Loucy (cell line): ENCODE measurements around the gene IL18R1.
A peak's percentile ranks its signal among the peaks of the same experiment; 100 is the strongest.

ENCODE experiments used
- H2AFZ ChIP-seq: fragments of 200-600 bp; sonication (generic); 2 replicates; pipeline ENCODE4 v1.6.0; 2016; ENCODE audit warnings: antibody characterized with exemption, mild to moderate bottlenecking, low read length, moderate library complexity
- H3F3A ChIP-seq: fragments of 200-600 bp; 2 replicates; pipeline ENCODE4 v1.6.0; 2016; ENCODE audit warnings: antibody characterized with exemption, low read depth, mild to moderate bottlenecking
- H3K27me3 ChIP-seq: fragments of 200-600 bp; sonication (generic); 2 replicates; pipeline ENCODE4 v1.6.1; 2014; ENCODE audit warnings: low read length, mild to moderate bottlenecking; ENCODE audit not compliant: insufficient read depth, poor library complexity, severe bottlenecking
- H3K36me3 ChIP-seq: fragments of 200-600 bp; sonication (generic); 2 replicates; pipeline ENCODE4 v1.6.1; 2016; ENCODE audit warnings: low read length; ENCODE audit not compliant: insufficient read depth
- H3K4me1 ChIP-seq: fragments of 200-600 bp; sonication (generic); 2 replicates; pipeline ENCODE4 v1.5.1; 2014; ENCODE audit warnings: low read length, mild to moderate bottlenecking; ENCODE audit not compliant: insufficient read depth, poor library complexity, severe bottlenecking
- H3K4me2 ChIP-seq: fragments of 200-600 bp; sonication (generic); 2 replicates; pipeline ENCODE4 v1.6.0; 2014; ENCODE audit warnings: antibody characterized with exemption, low read length, low read depth, mild to moderate bottlenecking; ENCODE audit not compliant: poor library complexity, severe bottlenecking
- H3K4me3 ChIP-seq: fragments of 200-600 bp; sonication (generic); 2 replicates; pipeline ENCODE4 v1.5.1; 2014; ENCODE audit warnings: low read length, mild to moderate bottlenecking, mixed read lengths; ENCODE audit not compliant: poor library complexity, severe bottlenecking
- H3K79me2 ChIP-seq: fragments of 200-600 bp; sonication (generic); 2 replicates; pipeline ENCODE4 v1.6.1; 2014; ENCODE audit warnings: low read length; ENCODE audit not compliant: insufficient read depth
- H3K9ac ChIP-seq: fragments of 200-600 bp; sonication (generic); 2 replicates; pipeline ENCODE4 v1.6.0; 2014; ENCODE audit warnings: mild to moderate bottlenecking, low read depth, low read length, moderate library complexity; ENCODE audit not compliant: poor library complexity, severe bottlenecking
- H3K9me2 ChIP-seq: fragments of 200-600 bp; sonication (generic); replicated peaks from 2 replicates; pipeline ENCODE4 v1.6.1; 2016; ENCODE audit warnings: low read depth, low read length, mixed read lengths
- H3K9me3 ChIP-seq: fragments of 200-600 bp; sonication (generic); 2 replicates; pipeline ENCODE4 v1.6.1; 2014; ENCODE audit warnings: mild to moderate bottlenecking, antibody characterized with exemption, low read length, low read depth; ENCODE audit not compliant: insufficient read depth
- H4K20me1 ChIP-seq: fragments of 200-600 bp; sonication (generic); 2 replicates; pipeline ENCODE4 v1.6.0; 2014; ENCODE audit warnings: antibody characterized with exemption, low read length, mild to moderate bottlenecking; ENCODE audit not compliant: insufficient read depth, poor library complexity, severe bottlenecking
- EZH2phosphoT487 ChIP-seq: fragments of 200-600 bp; IDR thresholded peaks from 2 replicates; pipeline ENCODE4 v1.6.1; 2018; ENCODE audit warnings: antibody characterized with exemption, mild to moderate bottlenecking, moderate library complexity, borderline replicate concordance
- TF ChIP-seq, protein P1 (sequence below): fragments of 200-600 bp; sonication (generic); conservative IDR thresholded peaks from 2 replicates; pipeline ENCODE4 v1.5.1; 2014; ENCODE audit warnings: mild to moderate bottlenecking, antibody characterized with exemption, low read length

The IL18R1 gene

DNA sequence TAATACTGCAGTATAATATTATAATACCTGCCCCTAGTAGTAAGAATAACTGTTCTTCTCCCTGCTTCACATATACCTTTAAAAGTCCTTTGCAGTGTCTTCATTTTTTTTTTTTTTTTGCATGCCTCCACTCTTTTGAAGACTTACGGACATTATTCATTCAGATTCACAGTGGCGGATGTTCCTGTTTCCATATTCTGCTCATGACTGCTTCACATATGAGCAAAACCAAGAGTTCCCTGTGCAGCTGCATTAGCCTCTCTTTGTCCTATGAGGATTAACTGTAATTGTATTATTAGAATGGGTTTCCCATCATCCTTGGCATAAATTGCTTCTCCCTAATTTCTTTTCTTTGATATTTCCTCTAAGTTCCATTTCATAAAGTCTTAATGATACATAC is 80.1 kb downstream of the IL18R1 start:
- H2AFZ ChIP-seq: no peak overlapping the region
- peaks cover 49% of the 10 kb centered on the region; the same call in 1 of the 2 replicates for H3K36me3 ChIP-seq
- H3K9me2 ChIP-seq: no peaks in the 10 kb centered on the region
- no peak overlapping the region for H3K4me3 ChIP-seq
- H3K27me3 ChIP-seq: no peaks in the 10 kb centered on the region
- peak overlapping the region; percentile 39 for H3K4me2 ChIP-seq
- no peaks in the 10 kb centered on the region for H3F3A ChIP-seq
- H3K9me3 ChIP-seq: no peaks in the 10 kb centered on the region
- TF ChIP-seq, protein P1, sequence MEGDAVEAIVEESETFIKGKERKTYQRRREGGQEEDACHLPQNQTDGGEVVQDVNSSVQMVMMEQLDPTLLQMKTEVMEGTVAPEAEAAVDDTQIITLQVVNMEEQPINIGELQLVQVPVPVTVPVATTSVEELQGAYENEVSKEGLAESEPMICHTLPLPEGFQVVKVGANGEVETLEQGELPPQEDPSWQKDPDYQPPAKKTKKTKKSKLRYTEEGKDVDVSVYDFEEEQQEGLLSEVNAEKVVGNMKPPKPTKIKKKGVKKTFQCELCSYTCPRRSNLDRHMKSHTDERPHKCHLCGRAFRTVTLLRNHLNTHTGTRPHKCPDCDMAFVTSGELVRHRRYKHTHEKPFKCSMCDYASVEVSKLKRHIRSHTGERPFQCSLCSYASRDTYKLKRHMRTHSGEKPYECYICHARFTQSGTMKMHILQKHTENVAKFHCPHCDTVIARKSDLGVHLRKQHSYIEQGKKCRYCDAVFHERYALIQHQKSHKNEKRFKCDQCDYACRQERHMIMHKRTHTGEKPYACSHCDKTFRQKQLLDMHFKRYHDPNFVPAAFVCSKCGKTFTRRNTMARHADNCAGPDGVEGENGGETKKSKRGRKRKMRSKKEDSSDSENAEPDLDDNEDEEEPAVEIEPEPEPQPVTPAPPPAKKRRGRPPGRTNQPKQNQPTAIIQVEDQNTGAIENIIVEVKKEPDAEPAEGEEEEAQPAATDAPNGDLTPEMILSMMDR: no peak
- TF ChIP-seq EZH2phosphoT487: no peak
- H4K20me1 ChIP-seq: no peaks in the 10 kb centered on the region
- peaks cover 60% of the 10 kb centered on the region for H3K4me1 ChIP-seq
- H3K9ac ChIP-seq: peak overlapping the region; percentile 1
- H3K79me2 ChIP-seq: peaks cover 48% of the 10 kb centered on the region

DNA sequence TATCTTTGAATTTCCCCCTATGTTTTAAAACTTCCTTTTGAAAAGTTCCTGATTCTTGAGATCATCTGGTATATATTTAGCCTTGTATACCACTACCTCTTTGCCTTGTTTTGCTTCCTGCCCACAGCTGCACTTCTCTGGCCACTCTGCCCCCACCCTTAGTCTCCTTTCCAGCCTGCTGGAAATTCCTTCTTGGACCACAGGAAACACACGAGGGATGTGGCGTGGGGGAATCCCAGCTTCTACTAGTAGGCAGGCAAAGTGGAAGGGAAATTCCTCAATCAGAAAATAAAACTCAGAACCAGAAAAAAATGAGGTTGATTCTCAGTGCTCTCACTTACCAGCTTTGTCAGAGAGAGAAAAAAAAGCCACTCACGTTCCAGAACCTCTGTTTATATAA is 80.7 kb downstream of the IL18R1 start:
- peaks cover 54% of the 10 kb centered on the region for H3K4me1 ChIP-seq
- peak overlapping the region; percentile 39 for H3K4me2 ChIP-seq
- H3K27me3 ChIP-seq: no peaks in the 10 kb centered on the region
- TF ChIP-seq, protein P1: no peak
- no peak for TF ChIP-seq EZH2phosphoT487
- no peak overlapping the region for H2AFZ ChIP-seq
- peaks cover 55% of the 10 kb centered on the region; the same call in 1 of the 2 replicates for H3K36me3 ChIP-seq
- H4K20me1 ChIP-seq: no peaks in the 10 kb centered on the region
- no peak overlapping the region for H3K9ac ChIP-seq
- no peaks in the 10 kb centered on the region for H3F3A ChIP-seq
- no peak overlapping the region for H3K4me3 ChIP-seq
- H3K79me2 ChIP-seq: peaks cover 43% of the 10 kb centered on the region
- no peaks in the 10 kb centered on the region for H3K9me2 ChIP-seq
- no peaks in the 10 kb centered on the region for H3K9me3 ChIP-seq

DNA sequence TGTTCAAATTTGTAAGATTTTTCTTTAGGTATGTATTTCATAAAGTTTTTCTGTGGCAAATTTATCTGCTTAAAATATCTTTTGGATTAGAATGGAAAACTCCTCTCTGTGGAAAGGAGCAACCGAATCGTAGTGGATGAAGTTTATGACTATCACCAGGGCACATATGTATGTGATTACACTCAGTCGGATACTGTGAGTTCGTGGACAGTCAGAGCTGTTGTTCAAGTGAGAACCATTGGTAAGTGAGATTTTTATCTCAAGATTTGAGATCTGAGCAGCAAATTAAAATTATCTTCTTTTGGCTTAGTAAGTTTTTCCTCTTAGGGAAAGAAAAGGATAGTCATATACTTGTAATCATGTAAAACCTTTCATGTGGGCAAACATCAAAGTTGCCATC is 81.5 kb downstream of the IL18R1 start:
- no peak for TF ChIP-seq EZH2phosphoT487
- TF ChIP-seq, protein P1: no peak
- H3K4me3 ChIP-seq: no peak overlapping the region
- peak overlapping the region; percentile 25 for H3K4me2 ChIP-seq
- H3F3A ChIP-seq: no peaks in the 10 kb centered on the region
- peaks cover 62% of the 10 kb centered on the region; the same call in 1 of the 2 replicates for H3K36me3 ChIP-seq
- H3K9ac ChIP-seq: no peak overlapping the region
- H3K79me2 ChIP-seq: peaks cover 37% of the 10 kb centered on the region
- no peak overlapping the region for H2AFZ ChIP-seq
- H3K27me3 ChIP-seq: no peaks in the 10 kb centered on the region
- no peaks in the 10 kb centered on the region for H4K20me1 ChIP-seq
- H3K9me2 ChIP-seq: no peaks in the 10 kb centered on the region
- peaks cover 47% of the 10 kb centered on the region for H3K4me1 ChIP-seq
- H3K9me3 ChIP-seq: no peaks in the 10 kb centered on the region
